Ammon's horn (tissue), 1 donor: ENCODE measurements around the gene DTNBP1.
A peak's percentile ranks its signal among the peaks of the same experiment; 100 is the strongest.

ENCODE experiments used
- DNase-seq: peaks from one replicate; pipeline ENCODE4 v3.0.0-alpha.2; 2016; ENCODE audit warnings: low spot score

DTNBP1 gene

GRCh38 chr6:15501826-15502445 lies 160.9 kb downstream of the DTNBP1 start:
- DNase-seq, result peak; percentile 70

- no peak for DNase-seq
Observed at GRCh38 chr6:15500901-15501825, 161.7 kb downstream of the DTNBP1 start.

- DNase-seq, result no peak
Observed at GRCh38 chr6:15500078-15500740, 162.6 kb downstream of the DTNBP1 start.

- DNase-seq, result no peak
Observed at GRCh38 chr6:15499591-15499990, 163.2 kb downstream of the DTNBP1 start.

- no peak for DNase-seq
Observed at GRCh38 chr6:15499125-15499524, 163.7 kb downstream of the DTNBP1 start.

GRCh38 chr6:15498640-15499039 lies 164.2 kb downstream of the DTNBP1 start:
- no peak for DNase-seq

- DNase-seq, result no peak
Observed at GRCh38 chr6:15496345-15497131, 166.3 kb downstream of the DTNBP1 start.

- no peak for DNase-seq
Observed at GRCh38 chr6:15495375-15495901, 167.4 kb downstream of the DTNBP1 start.

- DNase-seq, result no peak
Observed at GRCh38 chr6:15493437-15494168, 169.2 kb downstream of the DTNBP1 start.

GRCh38 chr6:15491986-15492269 lies 170.9 kb downstream of the DTNBP1 start:
- no peak for DNase-seq

GRCh38 chr6:15491255-15491985 lies 171.4 kb downstream of the DTNBP1 start:
- peak; percentile 93 for DNase-seq

- no peak for DNase-seq
Observed at GRCh38 chr6:15490242-15491100, 172.4 kb downstream of the DTNBP1 start.

GRCh38 chr6:15489261-15489962 lies 173.4 kb downstream of the DTNBP1 start:
- no peak for DNase-seq

- no peak for DNase-seq
Observed at GRCh38 chr6:15487262-15487661, 175.6 kb downstream of the DTNBP1 start.

- DNase-seq, result no peak
Observed at GRCh38 chr6:15485936-15486335, 176.9 kb downstream of the DTNBP1 start.

GRCh38 chr6:15484821-15485220 lies 178.0 kb downstream of the DTNBP1 start:
- DNase-seq, result no peak

GRCh38 chr6:15484140-15484539 lies 178.7 kb downstream of the DTNBP1 start:
- no peak for DNase-seq

GRCh38 chr6:15483060-15483459 lies 179.8 kb downstream of the DTNBP1 start:
- DNase-seq, result no peak
